A673 (cell line): ENCODE measurements around the gene NLRP5. TPM values are rescaled to one million over a fixed set of nuclear protein-coding genes. Genes with fewer than 3 reads are reported as not detected.

Experiments
- BruUV-seq: library from RNA; stranded (reverse); fragments of 400-500 nt; replicated peaks from 2 replicates; lab custom pipeline; 2021; lab: Mats Ljungman, UMichigan
- CTCF ChIA-PET: fragments of 300-600 bp; sonication (Branson Sonifier 250); formaldehyde crosslinking; loops from one replicate; lab custom pipeline; 2022; ENCODE audit warnings: antibody characterized with exemption; lab: Charles Lee
- POLR2A ChIA-PET: fragments of 300-600 bp; sonication (Branson Sonifier 250); formaldehyde crosslinking; loops from one replicate; lab custom pipeline; 2022; ENCODE audit warnings: antibody characterized with exemption; ENCODE audit not compliant: low non-redundant PET; lab: Charles Lee
- DNase-seq: peaks from one replicate; pipeline ENCODE4 v3.0.0-alpha.2; 2015; ENCODE audit warnings: low spot score
- H3K27ac ChIP-seq: fragments of 200-600 bp; sonication (generic); 2 replicates; pipeline ENCODE4 v1.5.1; 2016; ENCODE audit warnings: mixed run types, low read depth, mild to moderate bottlenecking, mixed read lengths, antibody characterized with exemption, low read length; ENCODE audit not compliant: poor library complexity, severe bottlenecking
- H3K27me3 ChIP-seq: fragments of 200-600 bp; sonication (generic); replicated peaks from 2 replicates; pipeline ENCODE4 v1.6.1; 2017; ENCODE audit warnings: mixed run types, low read depth, mild to moderate bottlenecking, mixed read lengths, antibody characterized with exemption, low read length; ENCODE audit not compliant: insufficient read depth, poor library complexity
- H3K36me3 ChIP-seq: fragments of 200-600 bp; sonication (generic); 2 replicates; pipeline ENCODE4 v1.6.1; 2016; ENCODE audit warnings: mixed run types, mild to moderate bottlenecking, mixed read lengths, antibody characterized with exemption, low read length; ENCODE audit not compliant: insufficient read depth, poor library complexity, severe bottlenecking
- H3K4me1 ChIP-seq: fragments of 200-600 bp; sonication (generic); 2 replicates; pipeline ENCODE4 v1.6.1; 2017; ENCODE audit warnings: mixed run types, mild to moderate bottlenecking, mixed read lengths, antibody characterized with exemption, low read length; ENCODE audit not compliant: insufficient read depth, poor library complexity, severe bottlenecking
- H3K4me3 ChIP-seq: fragments of 200-600 bp; sonication (generic); 2 replicates; pipeline ENCODE4 v1.5.1; 2016; ENCODE audit warnings: low read depth, mixed run types, mild to moderate bottlenecking, mixed read lengths, low read length; ENCODE audit not compliant: poor library complexity, severe bottlenecking
- H3K9me3 ChIP-seq: fragments of 200-600 bp; sonication (generic); 2 replicates; pipeline ENCODE4 v1.6.1; 2016; ENCODE audit warnings: mixed run types, low read depth, mild to moderate bottlenecking, mixed read lengths, antibody characterized with exemption, low read length; ENCODE audit not compliant: poor library complexity, severe bottlenecking
- EZH2 ChIP-seq: fragments of 200-600 bp; sonication (generic); IDR thresholded peaks from 2 replicates; pipeline ENCODE4 v1.6.1; 2017; ENCODE audit warnings: borderline replicate concordance, low read depth, mild to moderate bottlenecking, mixed read lengths, antibody characterized with exemption, low read length; ENCODE audit not compliant: poor library complexity, severe bottlenecking
- intact Hi-C: fragments of 100-400 bp; cut with micrococcal nuclease; formaldehyde crosslinking; loops from one replicate; pipeline ENCODE4 v1.10.0; 2022; ENCODE audit not compliant: unreplicated experiment
- total RNA-seq: library from RNA; stranded (reverse); gene quantifications from 2 replicates; pipeline ENCODE4 v1.2.3, GENCODE V29; 2021
- TF ChIP-seq, protein P1 (sequence below): fragments of 300-800, 200-600 bp; sonication (generic); conservative IDR thresholded peaks from 2 replicates; pipeline ENCODE4 v1.5.1; 2017; ENCODE audit warnings: low read depth, mild to moderate bottlenecking, antibody characterized with exemption, low read length, moderate library complexity, mixed read lengths

Gene NLRP5
- total RNA-seq, 1 experiment from 2014 or later, result not detected

DNA sequence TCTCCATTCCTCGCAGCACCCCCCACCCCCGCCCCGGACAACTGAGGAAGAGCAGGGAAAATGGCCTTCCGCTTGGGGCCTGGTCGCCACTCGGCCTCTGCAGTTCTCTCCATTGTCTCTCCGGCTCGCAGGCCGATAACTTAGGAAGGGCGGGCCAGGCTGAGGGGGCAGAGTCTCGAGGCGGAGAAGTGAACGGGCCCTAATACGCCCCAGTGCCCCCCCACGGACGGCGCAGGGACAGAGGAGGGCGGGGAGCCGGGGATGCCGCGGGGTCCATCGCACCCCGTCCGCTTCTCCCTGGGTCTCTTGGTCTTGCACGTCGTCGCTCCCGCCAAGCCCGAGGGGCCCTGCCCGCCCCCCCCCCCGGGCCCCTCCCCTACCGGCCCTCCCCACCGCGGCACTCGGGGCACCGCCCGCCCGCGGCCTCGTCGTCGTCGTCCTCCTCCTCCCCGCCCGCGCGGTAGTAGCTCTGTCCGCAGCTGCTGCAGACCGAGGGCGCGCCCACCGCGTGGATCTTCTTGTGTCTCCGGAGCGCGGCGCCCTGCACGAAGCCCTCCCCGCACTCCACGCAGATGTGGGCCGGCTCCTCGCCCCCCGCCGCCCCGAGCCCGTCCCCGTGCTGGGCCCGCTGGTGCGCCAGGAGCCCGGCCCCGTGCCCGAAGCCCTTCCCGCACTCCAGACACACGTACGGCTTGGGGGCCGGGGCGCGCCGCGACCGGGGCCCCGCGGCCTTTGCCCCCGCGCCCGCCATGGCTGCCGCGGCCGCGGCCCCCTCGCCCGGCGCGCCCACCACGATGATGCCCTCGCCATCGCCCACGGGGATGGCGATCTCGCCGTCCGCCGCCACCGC, 101.3 kb downstream of the NLRP5 start:
- TF ChIP-seq, protein P1, sequence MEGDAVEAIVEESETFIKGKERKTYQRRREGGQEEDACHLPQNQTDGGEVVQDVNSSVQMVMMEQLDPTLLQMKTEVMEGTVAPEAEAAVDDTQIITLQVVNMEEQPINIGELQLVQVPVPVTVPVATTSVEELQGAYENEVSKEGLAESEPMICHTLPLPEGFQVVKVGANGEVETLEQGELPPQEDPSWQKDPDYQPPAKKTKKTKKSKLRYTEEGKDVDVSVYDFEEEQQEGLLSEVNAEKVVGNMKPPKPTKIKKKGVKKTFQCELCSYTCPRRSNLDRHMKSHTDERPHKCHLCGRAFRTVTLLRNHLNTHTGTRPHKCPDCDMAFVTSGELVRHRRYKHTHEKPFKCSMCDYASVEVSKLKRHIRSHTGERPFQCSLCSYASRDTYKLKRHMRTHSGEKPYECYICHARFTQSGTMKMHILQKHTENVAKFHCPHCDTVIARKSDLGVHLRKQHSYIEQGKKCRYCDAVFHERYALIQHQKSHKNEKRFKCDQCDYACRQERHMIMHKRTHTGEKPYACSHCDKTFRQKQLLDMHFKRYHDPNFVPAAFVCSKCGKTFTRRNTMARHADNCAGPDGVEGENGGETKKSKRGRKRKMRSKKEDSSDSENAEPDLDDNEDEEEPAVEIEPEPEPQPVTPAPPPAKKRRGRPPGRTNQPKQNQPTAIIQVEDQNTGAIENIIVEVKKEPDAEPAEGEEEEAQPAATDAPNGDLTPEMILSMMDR, result no peak
- TF ChIP-seq EZH2, result no peak
- no peak for DNase-seq
- BruUV-seq, result no TSS peak
- H3K27ac ChIP-seq, result no peak overlapping the region
- peaks cover 10% of the 10 kb centered on the region for H3K4me1 ChIP-seq
- no peaks in the 10 kb centered on the region for H3K36me3 ChIP-seq
- CTCF ChIA-PET, result interaction anchor here (0.6 kb wide), 1 partner anchor 169 kb away, joined by 3 read pairs; no protein-coding TSS in a partner anchor
- intact Hi-C loops, result no loop called here
- H3K27me3 ChIP-seq, result no peaks in the 10 kb centered on the region
- H3K4me3 ChIP-seq, result no peak overlapping the region
- POLR2A ChIA-PET, result no interaction called here
- no peaks in the 10 kb centered on the region for H3K9me3 ChIP-seq

DNA sequence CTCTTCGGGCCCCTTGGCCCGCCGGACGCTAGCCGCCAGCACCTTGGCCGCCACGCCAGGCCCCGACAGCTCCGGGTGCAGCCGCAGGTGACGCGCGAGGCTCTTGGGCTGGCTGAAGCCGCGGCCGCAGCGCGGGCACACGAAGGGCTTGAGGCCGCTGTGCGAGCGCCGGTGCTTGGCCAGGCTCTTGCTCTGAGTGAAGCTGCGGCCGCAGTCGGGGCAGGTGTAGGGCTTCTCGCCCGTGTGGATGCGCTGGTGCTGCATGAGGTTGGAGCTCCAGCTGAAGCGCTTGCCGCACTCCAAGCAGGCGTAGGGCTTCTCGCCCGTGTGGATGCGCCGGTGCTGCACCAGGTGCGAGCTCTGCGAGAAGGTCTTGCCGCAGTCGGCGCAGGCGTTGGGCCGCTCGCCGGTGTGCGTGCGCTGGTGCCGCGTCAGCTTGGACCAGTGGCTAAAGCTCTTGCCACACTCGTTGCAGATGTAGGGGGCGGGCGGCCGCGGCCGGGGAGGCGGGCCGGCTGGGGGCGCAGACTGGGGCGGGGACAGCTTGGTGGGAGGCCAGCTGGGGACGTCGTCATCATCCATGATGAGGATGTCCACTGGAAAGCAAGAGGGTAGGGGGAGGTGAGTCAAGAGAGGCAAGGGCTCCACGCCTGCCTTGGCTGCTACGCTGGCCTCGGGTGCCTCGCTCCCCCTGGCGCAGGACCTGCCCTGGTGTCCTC, 102.1 kb downstream of the NLRP5 start:
- BruUV-seq, result no TSS peak

DNA sequence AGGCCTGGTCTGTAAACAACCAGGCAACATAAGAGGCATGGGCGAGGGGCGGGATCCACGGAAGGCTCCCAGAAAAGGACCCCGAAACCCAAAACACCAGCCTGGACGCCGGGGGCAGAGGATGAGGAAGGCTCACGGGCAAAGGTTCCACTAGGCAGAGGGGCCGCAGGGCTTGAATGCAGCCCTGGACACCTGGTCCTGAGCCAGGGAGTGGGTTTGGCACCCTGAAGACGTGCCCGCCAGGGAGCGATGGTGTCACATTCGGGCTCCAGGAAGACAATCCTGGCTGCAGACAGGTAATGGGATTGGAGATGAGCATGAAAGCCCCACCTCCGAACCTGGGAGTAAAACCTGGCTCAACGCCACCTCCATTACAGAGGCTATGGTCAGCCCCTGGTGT, 102.8 kb downstream of the NLRP5 start:
- DNase-seq, result no peak
- BruUV-seq, result no TSS peak
- CTCF ChIA-PET, result no interaction called here
- no peak overlapping the region for H3K4me3 ChIP-seq
- no peaks in the 10 kb centered on the region for H3K9me3 ChIP-seq
- POLR2A ChIA-PET, result no interaction called here
- no peak overlapping the region for H3K27ac ChIP-seq
- no peaks in the 10 kb centered on the region for H3K36me3 ChIP-seq
- no peaks in the 10 kb centered on the region for H3K27me3 ChIP-seq
- intact Hi-C loops, result no loop called here
- TF ChIP-seq, protein P1, result no peak
- no peak for TF ChIP-seq EZH2
- H3K4me1 ChIP-seq, result peaks cover 10% of the 10 kb centered on the region

More for the DNA sequence above, 102.1 kb downstream of the NLRP5 start:
- DNase-seq, result no peak
- POLR2A ChIA-PET, result no interaction called here
- Histone ChIP-seq H3K36me3 (no peaks in the 10 kb centered on the region), H3K4me3 (no peak overlapping the region), H3K4me1 (peaks cover 10% of the 10 kb centered on the region), H3K27me3 (no peaks in the 10 kb centered on the region), H3K27ac (no peak overlapping the region), H3K9me3 (no peaks in the 10 kb centered on the region)
- TF ChIP-seq, protein P1, result no peak
- TF ChIP-seq EZH2, result no peak
- intact Hi-C loops, result no loop called here
- CTCF ChIA-PET, result interaction anchor here (0.6 kb wide), 1 partner anchor 168 kb away, joined by 3 read pairs; no protein-coding TSS in a partner anchor
